Dendritic cell treated with granulocyte-macrophage colony-stimulating factor and Interleukin-4, amounts not matched to agents 40 ng/mL and 50 ng/mL, for 4 days (primary cell): ENCODE measurements around the gene EPB41L2.

Experiments
- H3K27ac Mint-ChIP-seq: one replicate; pipeline ENCODE4 v1.8.0; 2022; ENCODE audit warnings: mild to moderate bottlenecking, mixed read lengths
- H3K27me3 Mint-ChIP-seq: one replicate; pipeline ENCODE4 v1.8.0; 2022; ENCODE audit warnings: mild to moderate bottlenecking, mixed read lengths
- H3K36me3 Mint-ChIP-seq: one replicate; pipeline ENCODE4 v1.8.0; 2022; ENCODE audit warnings: low read depth, mixed read lengths
- H3K4me1 Mint-ChIP-seq: one replicate; pipeline ENCODE4 v1.8.0; 2022; ENCODE audit warnings: low read depth, mixed read lengths
- H3K4me3 Mint-ChIP-seq: one replicate; pipeline ENCODE4 v1.8.0; 2022; ENCODE audit warnings: mild to moderate bottlenecking, moderate library complexity, mixed read lengths
- H3K9me3 Mint-ChIP-seq: one replicate; pipeline ENCODE4 v1.8.0; 2022; ENCODE audit warnings: mixed read lengths
- intact Hi-C: fragments of 100-400 bp; cut with micrococcal nuclease; formaldehyde crosslinking; loops from one replicate; pipeline ENCODE4 v1.15.0; 2022

EPB41L2 gene

GRCh38 chr6:130847001-130847910 is 215.8 kb downstream of the EPB41L2 start:
- Mint-ChIP-seq H3K27ac (no peak overlapping the region), H3K9me3 (no peaks in the 10 kb centered on the region), H3K4me3 (no peak overlapping the region), H3K27me3 (no peaks in the 10 kb centered on the region), H3K4me1 (no peaks in the 10 kb centered on the region), H3K36me3 (no peaks in the 10 kb centered on the region)
- intact Hi-C loops, result no loop called here

GRCh38 chr6:130846501-130846900 is 216.5 kb downstream of the EPB41L2 start:
- Mint-ChIP-seq H3K4me3 (no peak overlapping the region), H3K27ac (no peak overlapping the region), H3K9me3 (no peaks in the 10 kb centered on the region), H3K27me3 (no peaks in the 10 kb centered on the region), H3K36me3 (no peaks in the 10 kb centered on the region), H3K4me1 (no peaks in the 10 kb centered on the region)
- intact Hi-C loops, result no loop called here

GRCh38 chr6:130843575-130844320 is 219.3 kb downstream of the EPB41L2 start:
- Mint-ChIP-seq H3K4me1 (no peaks in the 10 kb centered on the region), H3K36me3 (no peaks in the 10 kb centered on the region), H3K27ac (no peak overlapping the region), H3K9me3 (no peaks in the 10 kb centered on the region), H3K4me3 (no peak overlapping the region), H3K27me3 (no peaks in the 10 kb centered on the region)
- intact Hi-C loops, result loop anchor here (5.0 kb wide), 1 partner anchor 521 kb away; no protein-coding TSS in a partner anchor

- Mint-ChIP-seq H3K27me3 (no peaks in the 10 kb centered on the region), H3K4me1 (no peaks in the 10 kb centered on the region), H3K9me3 (no peaks in the 10 kb centered on the region), H3K4me3 (no peak overlapping the region), H3K27ac (no peak overlapping the region), H3K36me3 (no peaks in the 10 kb centered on the region)
- intact Hi-C loops, result loop anchor here (5.0 kb wide), 1 partner anchor 519 kb away; no protein-coding TSS in a partner anchor
These were observed 221.8 kb downstream of the EPB41L2 start for GRCh38 chr6:130841128-130841728.

GRCh38 chr6:130840050-130840449 is 223.0 kb downstream of the EPB41L2 start:
- no peak overlapping the region for H3K4me3 Mint-ChIP-seq
- no peaks in the 10 kb centered on the region for H3K27me3 Mint-ChIP-seq
- H3K9me3 Mint-ChIP-seq, result no peaks in the 10 kb centered on the region
- intact Hi-C loops, result loop anchor here (5.0 kb wide), 1 partner anchor 518 kb away; no protein-coding TSS in a partner anchor
- H3K36me3 Mint-ChIP-seq, result no peaks in the 10 kb centered on the region
- H3K4me1 Mint-ChIP-seq, result no peaks in the 10 kb centered on the region
- H3K27ac Mint-ChIP-seq, result no peak overlapping the region

- H3K27me3 Mint-ChIP-seq, result no peaks in the 10 kb centered on the region
- no peaks in the 10 kb centered on the region for H3K36me3 Mint-ChIP-seq
- no peak overlapping the region for H3K27ac Mint-ChIP-seq
- intact Hi-C loops, result no loop called here
- H3K4me1 Mint-ChIP-seq, result no peaks in the 10 kb centered on the region
- no peaks in the 10 kb centered on the region for H3K9me3 Mint-ChIP-seq
- no peak overlapping the region for H3K4me3 Mint-ChIP-seq
These were observed 223.7 kb downstream of the EPB41L2 start for GRCh38 chr6:130839379-130839778.

- H3K4me3 Mint-ChIP-seq, result no peak overlapping the region
- H3K36me3 Mint-ChIP-seq, result no peaks in the 10 kb centered on the region
- no peaks in the 10 kb centered on the region for H3K4me1 Mint-ChIP-seq
- no peaks in the 10 kb centered on the region for H3K9me3 Mint-ChIP-seq
- no peak overlapping the region for H3K27ac Mint-ChIP-seq
- no peaks in the 10 kb centered on the region for H3K27me3 Mint-ChIP-seq
- intact Hi-C loops, result no loop called here
These were observed 224.1 kb downstream of the EPB41L2 start for GRCh38 chr6:130838951-130839350.

GRCh38 chr6:130838250-130838860 is 224.7 kb downstream of the EPB41L2 start:
- no peaks in the 10 kb centered on the region for H3K9me3 Mint-ChIP-seq
- intact Hi-C loops, result no loop called here
- no peaks in the 10 kb centered on the region for H3K36me3 Mint-ChIP-seq
- no peak overlapping the region for H3K27ac Mint-ChIP-seq
- H3K4me1 Mint-ChIP-seq, result no peaks in the 10 kb centered on the region
- H3K27me3 Mint-ChIP-seq, result no peaks in the 10 kb centered on the region
- no peak overlapping the region for H3K4me3 Mint-ChIP-seq

GRCh38 chr6:130837067-130837466 is 226.0 kb downstream of the EPB41L2 start:
- no peak overlapping the region for H3K4me3 Mint-ChIP-seq
- no peaks in the 10 kb centered on the region for H3K9me3 Mint-ChIP-seq
- no peaks in the 10 kb centered on the region for H3K36me3 Mint-ChIP-seq
- no peaks in the 10 kb centered on the region for H3K27me3 Mint-ChIP-seq
- intact Hi-C loops, result no loop called here
- no peak overlapping the region for H3K27ac Mint-ChIP-seq
- no peaks in the 10 kb centered on the region for H3K4me1 Mint-ChIP-seq

- Mint-ChIP-seq H3K4me3 (no peak overlapping the region), H3K4me1 (no peaks in the 10 kb centered on the region), H3K27me3 (no peaks in the 10 kb centered on the region), H3K36me3 (no peaks in the 10 kb centered on the region), H3K27ac (no peak overlapping the region), H3K9me3 (no peaks in the 10 kb centered on the region)
- intact Hi-C loops, result no loop called here
These were observed 226.9 kb downstream of the EPB41L2 start for GRCh38 chr6:130836055-130836640.

- no peaks in the 10 kb centered on the region for H3K9me3 Mint-ChIP-seq
- no peak overlapping the region for H3K27ac Mint-ChIP-seq
- no peaks in the 10 kb centered on the region for H3K27me3 Mint-ChIP-seq
- H3K4me1 Mint-ChIP-seq, result peaks cover 2% of the 10 kb centered on the region
- H3K36me3 Mint-ChIP-seq, result no peaks in the 10 kb centered on the region
- intact Hi-C loops, result no loop called here
- no peak overlapping the region for H3K4me3 Mint-ChIP-seq
These were observed 228.4 kb downstream of the EPB41L2 start for GRCh38 chr6:130834482-130835251.

- intact Hi-C loops, result no loop called here
- Mint-ChIP-seq H3K9me3 (no peaks in the 10 kb centered on the region), H3K36me3 (no peaks in the 10 kb centered on the region), H3K27me3 (no peaks in the 10 kb centered on the region), H3K4me3 (no peak overlapping the region), H3K27ac (no peak overlapping the region), H3K4me1 (peaks cover 6% of the 10 kb centered on the region)
These were observed 229.5 kb downstream of the EPB41L2 start for GRCh38 chr6:130833569-130833968.

- Mint-ChIP-seq H3K36me3 (no peaks in the 10 kb centered on the region), H3K9me3 (no peaks in the 10 kb centered on the region), H3K4me1 (peaks cover 6% of the 10 kb centered on the region), H3K27me3 (no peaks in the 10 kb centered on the region), H3K27ac (no peak overlapping the region), H3K4me3 (no peak overlapping the region)
- intact Hi-C loops, result no loop called here
These were observed 231.4 kb downstream of the EPB41L2 start for GRCh38 chr6:130831607-130832006.
